HG03575 (cell line): ENCODE measurements around the gene PCBP3.
"Not testable (repeated sequence)": the region's sequence is repeated elsewhere in the genome, so short reads cannot be mapped to it uniquely, and the experiment has no call there.

Source experiments
- ATAC-seq: cut with Tn5 transposase; IDR thresholded peaks from one replicate; pipeline ENCODE4 v1.9.1; 2021; ENCODE audit not compliant: unreplicated experiment, insufficient number of reproducible peaks, low FRiP score; ENCODE audit errors: extremely low read depth

PCBP3 gene

GRCh38 chr21:45828580-45829570, 185.3 kb downstream of the PCBP3 start:
- no peak for ATAC-seq

- no peak for ATAC-seq
Observed at GRCh38 chr21:45829668-45830067, 186.1 kb downstream of the PCBP3 start.

- ATAC-seq, result no peak
Observed at GRCh38 chr21:45830221-45830640, 186.7 kb downstream of the PCBP3 start.

- ATAC-seq, result no peak
Observed at GRCh38 chr21:45830720-45831366, 187.3 kb downstream of the PCBP3 start.

GRCh38 chr21:45831991-45832740, 188.6 kb downstream of the PCBP3 start:
- ATAC-seq, result no peak

- ATAC-seq, result not testable (repeated sequence)
Observed at GRCh38 chr21:45832741-45833235, 189.3 kb downstream of the PCBP3 start.

GRCh38 chr21:45833414-45833813, 189.9 kb downstream of the PCBP3 start:
- no peak for ATAC-seq

GRCh38 chr21:45834026-45834715, 190.6 kb downstream of the PCBP3 start:
- ATAC-seq, result no peak

GRCh38 chr21:45834821-45835293, 191.3 kb downstream of the PCBP3 start:
- no peak for ATAC-seq

- no peak for ATAC-seq
Observed at GRCh38 chr21:45835301-45836267, 192.1 kb downstream of the PCBP3 start.

- no peak for ATAC-seq
Observed at GRCh38 chr21:45836268-45836655, 192.7 kb downstream of the PCBP3 start.

GRCh38 chr21:45836694-45837670, 193.5 kb downstream of the PCBP3 start:
- no peak for ATAC-seq

GRCh38 chr21:45837936-45838335, 194.4 kb downstream of the PCBP3 start:
- ATAC-seq, result no peak

GRCh38 chr21:45838634-45839033, 195.1 kb downstream of the PCBP3 start:
- no peak for ATAC-seq

GRCh38 chr21:45839274-45839673, 195.7 kb downstream of the PCBP3 start:
- no peak for ATAC-seq

- ATAC-seq, result no peak
Observed at GRCh38 chr21:45841033-45841432, 197.5 kb downstream of the PCBP3 start.
